ENCODE results near the gene DDHD1.
A peak's percentile ranks its signal among the peaks of the same experiment; 100 is the strongest.

The DDHD1 gene

DNA sequence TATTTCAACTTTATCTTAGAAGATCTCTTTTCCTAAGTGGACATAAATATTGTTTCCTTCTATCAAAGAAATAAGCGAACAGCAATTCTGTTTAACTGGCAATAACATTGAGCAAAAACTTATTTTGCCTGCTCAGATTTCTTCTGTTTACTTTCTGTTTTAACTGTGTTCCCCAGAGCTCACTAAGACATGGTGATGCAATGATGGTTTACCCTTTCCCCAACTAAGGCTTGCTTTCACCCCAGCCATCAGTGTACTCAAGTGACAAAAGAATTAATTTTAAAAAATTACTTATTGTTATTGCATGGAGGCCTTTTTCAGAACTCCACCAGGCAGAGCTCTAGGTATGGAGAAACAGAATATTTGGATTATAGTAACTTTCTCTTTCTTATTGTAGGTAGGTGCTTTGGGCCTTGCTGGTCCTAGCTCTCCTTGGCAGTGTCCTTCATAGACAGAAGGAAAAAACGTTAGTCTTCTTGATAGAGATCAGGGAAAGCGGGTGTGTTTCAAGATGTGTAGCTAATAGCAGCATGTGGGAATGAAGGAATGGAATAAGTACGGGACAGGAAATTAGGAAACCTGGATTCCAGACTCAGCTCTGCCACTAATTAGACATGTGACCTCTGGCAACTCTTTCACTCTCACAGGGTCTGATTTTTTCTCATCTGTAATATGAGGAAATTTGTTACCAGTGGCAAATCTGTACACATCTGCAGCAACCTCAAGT, 14.6 kb upstream of the DDHD1 start:
- TF ChIP-seq ZFX (IDR thresholded peaks at IDR 0.05) (no peak), CTCF (conservative IDR thresholded peaks at IDR 0.05) (no peak)
- no peak overlapping the region for H3K27ac ChIP-seq

DNA sequence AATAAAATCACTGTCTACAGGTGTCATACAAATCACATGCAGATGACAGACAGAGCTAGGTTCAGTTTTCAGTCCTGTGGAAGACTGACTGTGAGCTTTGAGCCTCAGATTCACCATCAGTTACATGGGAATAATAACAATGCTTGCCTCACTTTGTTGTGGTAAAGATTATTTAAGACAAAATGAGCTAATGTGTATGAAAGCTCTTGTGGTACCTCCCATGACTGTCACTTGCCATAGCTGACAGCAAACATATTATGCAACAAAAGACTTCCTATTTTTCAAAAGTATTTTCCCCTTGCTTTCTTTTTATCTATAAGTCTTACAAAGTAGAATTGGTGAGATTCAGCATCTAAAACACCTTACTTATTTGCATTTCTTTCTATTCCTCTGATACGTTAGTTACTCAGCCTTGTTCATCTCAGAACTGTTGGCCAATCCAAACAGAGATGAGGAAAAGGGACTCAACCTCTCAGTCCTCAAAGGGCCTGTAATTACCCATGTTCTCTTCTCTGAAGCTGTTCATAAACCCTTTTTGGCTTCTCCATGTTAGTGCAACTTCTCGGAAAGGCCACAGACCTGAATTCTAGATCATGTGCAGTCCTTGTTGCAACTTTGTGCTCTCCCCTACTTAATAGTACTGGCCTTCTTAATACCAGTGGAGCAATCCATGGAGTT, 8.8 kb upstream of the DDHD1 start:
- H3K27ac ChIP-seq: no peak overlapping the region
- TF ChIP-seq ZFX (IDR thresholded peaks at IDR 0.05) (no peak), CTCF (conservative IDR thresholded peaks at IDR 0.05) (no peak)

DNA sequence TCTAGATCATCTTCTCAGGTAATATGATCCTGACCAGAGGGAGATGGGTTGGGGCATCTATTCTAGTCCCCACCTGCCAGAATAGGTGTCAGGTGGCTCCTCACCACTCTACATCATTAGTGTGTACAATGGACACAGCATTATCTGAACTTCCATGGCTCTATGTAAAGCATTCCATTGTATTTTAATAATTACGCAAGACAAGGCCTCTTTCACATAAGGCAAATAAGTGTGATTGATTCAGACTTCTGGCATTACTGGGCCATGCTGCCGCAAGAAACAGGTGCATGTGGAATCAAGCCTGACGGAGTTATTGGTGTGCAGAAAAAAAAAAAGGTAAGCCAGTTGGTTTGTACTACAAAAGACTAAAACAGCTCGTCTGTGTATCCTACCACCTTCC, 3.1 kb upstream of the DDHD1 start:
- no peak for TF ChIP-seq ZFX (IDR thresholded peaks at IDR 0.05)
- no peak for TF ChIP-seq CTCF (conservative IDR thresholded peaks at IDR 0.05)
- H3K27ac ChIP-seq: no peak overlapping the region

- TF ChIP-seq CTCF (conservative IDR thresholded peaks at IDR 0.05) (no peak), ZFX (IDR thresholded peaks at IDR 0.05) (no peak)
- H3K27ac ChIP-seq: peak overlapping the region; percentile 67
These were observed 584 bp upstream of the DDHD1 start for GRCh38 chr14:53153702-53154112.

DNA sequence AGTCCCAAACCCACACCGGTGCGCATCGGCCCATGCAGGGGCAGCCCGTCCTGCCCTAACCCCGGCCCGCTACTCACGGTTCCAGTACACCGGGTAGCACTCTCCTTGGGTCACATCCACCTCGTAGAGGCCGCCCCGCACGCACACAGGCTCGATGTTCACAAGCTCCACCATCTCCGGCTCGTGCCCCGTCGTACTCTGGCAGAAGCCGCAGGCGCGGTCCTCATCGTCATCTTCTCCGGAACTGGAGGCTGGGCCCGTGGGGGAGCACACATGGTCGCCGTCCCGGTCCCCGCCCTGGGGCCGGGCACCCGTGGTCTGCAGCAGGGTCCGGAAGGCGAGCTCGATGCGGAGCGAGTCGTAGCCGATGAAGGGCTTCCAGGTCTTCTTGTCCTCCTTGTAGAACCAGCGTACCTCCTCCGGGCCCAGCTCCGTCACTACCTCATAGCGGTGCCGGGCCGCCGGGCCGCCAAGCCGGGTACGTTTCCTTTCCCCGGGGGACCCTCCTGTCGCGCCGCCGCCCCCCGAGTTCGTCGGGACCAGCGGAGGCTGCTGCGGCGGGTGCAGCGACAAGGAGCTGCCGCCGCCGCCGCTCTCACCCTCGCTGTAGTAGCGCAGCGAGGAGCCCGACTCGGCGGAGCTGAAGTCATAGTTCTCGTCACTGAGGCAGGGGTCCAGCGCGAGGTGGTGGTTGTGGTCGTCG, 788 bp downstream of the DDHD1 start:
- peak overlapping the region; percentile 67 for H3K27ac ChIP-seq
- TF ChIP-seq ZFX (IDR thresholded peaks at IDR 0.05) (peak; percentile 30), CTCF (conservative IDR thresholded peaks at IDR 0.05) (no peak)

GRCh38 chr14:53151523-53152183, 1.5 kb downstream of the DDHD1 start:
- TF ChIP-seq CTCF (conservative IDR thresholded peaks at IDR 0.05) (peak; percentile 38), ZFX (IDR thresholded peaks at IDR 0.05) (no peak)
- H3K27ac ChIP-seq: peak overlapping the region; percentile 67
